Erythroblast (primary cell): ENCODE results near the gene OPTC.

ENCODE experiments used
- GATA1 ChIP-seq: IDR thresholded peaks from 2 replicates; pipeline ENCODE4 v1.6.1; 2011; ENCODE audit warnings: low read depth, mild to moderate bottlenecking, control low read depth, low read length, moderate library complexity
- POLR2A ChIP-seq: IDR thresholded peaks from 2 replicates; pipeline ENCODE4 v1.6.1; 2011; ENCODE audit warnings: mild to moderate bottlenecking, low read length

DNA sequence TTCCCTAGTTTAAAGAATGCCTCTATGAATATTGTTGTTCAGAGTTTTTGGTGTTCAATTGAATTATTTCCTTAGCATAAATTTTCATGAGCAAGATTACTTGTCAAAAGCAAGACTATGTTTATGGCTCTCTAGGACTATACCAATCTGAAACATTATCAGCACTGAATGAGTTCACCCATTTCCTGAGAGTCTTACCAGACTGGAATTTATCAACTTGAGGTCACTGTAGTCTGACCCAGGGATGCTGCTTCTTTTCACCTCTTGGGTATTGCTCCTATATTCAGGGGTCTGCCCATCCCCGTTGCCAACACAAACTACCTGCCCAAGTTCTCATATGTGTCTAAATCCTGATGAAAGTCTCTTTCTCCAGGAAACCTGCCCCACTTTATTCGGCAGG lies 42.6 kb downstream of the OPTC start:
- TF ChIP-seq POLR2A, result no peak
- TF ChIP-seq GATA1, result no peak
